Cerebellar cortex (tissue), 1 donor: ENCODE data around the gene HRAS.
A peak's percentile ranks its signal among the peaks of the same experiment; 100 is the strongest.

Experiments used
- DNase-seq: peaks from one replicate; pipeline ENCODE4 v3.0.0-alpha.2; 2015; ENCODE audit warnings: low spot score

HRAS gene

DNA sequence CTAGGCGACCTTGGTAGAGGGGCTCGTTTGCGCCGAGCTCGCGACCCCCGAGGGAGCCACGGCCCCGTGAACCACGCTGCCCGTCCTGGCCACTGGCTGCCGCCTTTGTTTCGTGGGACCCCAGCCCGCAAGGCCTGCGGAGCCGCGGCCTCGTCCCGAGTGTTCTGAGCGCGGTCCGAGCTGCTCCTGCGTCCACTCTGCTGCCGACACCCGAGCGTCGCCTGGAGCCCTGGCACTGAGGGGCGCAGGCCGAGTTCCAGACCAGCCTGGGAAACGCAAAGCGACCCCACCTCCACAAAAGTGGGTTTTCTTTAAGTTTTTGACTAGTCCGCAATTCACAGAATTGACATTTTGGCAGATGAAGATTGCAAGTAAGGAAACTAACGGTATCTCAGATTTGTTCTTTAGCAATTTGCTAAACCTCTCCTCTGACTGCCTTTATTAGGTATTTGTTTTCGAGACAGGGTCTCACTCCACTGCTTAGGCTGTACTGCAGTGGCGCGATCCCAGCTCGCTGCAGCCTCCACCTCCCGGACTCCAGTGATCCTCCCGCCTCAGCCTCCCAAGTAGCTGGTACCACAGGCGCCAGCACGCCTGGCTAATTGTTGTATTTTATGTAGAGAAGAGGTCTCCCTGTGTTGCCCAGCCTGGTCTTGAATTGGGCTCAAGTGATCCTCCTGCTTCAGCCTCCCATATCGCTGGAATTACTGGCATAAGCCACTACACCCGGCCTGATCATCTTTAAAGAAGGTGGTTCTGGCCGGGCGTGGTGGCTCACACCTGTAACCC is 27.5 kb downstream of the HRAS start:
- DNase-seq: no peak

DNA sequence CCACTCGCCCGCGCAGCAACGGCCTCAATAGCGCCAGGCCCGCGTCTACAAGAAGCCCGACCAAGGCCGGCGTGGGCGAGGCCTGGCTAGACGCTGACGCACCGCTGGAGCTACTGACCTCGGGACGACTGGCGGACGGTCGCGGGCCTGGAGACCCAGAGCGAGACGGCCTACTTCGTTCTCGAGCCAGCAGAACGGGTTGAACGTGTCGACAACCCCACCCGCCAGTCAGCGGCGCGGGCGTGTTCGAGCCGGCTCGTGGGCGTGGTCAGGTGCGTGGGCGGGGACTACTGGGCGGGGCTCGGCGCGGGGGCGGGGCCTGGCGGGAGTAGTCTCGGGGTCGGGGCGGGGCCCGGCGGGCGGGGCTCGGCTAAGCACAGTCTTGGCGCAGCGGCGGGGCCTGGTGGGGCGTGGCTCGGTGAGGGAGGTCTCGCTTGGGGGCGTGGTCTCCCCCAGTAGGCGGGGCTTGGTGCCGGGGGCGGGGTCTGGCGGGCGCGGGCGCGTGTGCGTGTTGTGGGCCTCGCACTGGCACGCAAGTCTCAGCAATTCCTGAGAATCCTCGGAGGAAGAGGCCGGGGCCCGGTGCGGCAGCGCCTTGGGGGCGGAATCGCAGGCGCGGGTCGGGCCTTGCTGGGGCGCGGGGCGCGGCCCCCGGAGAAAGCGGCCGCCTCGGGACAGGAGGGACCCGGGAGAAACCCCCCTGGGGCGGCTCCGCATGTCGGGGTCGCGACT is 28.2 kb downstream of the HRAS start, which contains the start of gene RNH1:
RNH1 (minus strand) TSS at position 248 of the 732 bp plus-strand sequence. CDS start 5,080 bp downstream, outside the sequence.
- peak; percentile 88 for DNase-seq

DNA sequence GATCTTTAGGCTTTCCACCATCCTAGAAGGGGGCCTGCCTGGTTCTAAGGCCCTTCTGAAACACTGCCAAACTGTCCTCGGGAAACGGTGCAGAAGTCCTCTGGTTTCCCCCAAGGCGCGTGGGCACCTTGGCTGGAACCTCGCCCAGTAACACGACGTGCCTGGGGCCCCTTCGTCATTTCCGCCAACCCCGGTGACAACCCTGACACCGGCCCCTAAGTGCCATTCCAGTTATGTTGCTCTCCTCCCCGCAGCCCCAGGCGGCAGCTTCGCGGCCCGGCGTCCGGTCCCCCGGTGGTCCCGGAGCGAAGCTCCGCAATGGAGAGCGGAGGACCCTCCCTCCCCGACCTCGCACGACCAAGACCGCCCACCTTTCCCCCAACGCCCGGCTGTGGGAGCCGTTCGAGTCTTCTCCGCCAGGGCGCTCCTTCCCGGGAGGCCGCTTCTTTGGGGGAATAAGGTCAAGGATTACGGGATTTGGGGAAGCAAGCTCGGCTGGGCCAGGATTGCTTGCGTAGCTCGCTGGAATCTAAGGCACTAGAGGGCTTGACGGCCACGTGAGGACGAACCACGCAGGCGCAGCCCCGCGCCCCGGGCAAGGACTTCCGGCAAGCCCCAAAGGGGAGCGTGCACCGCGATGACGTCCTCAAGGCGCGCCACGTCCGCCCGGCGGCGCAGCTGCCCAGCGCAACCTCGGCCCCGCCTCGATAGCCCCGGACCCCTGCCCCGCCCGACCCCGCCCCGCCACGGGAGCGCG is 29.0 kb downstream of the HRAS start:
- DNase-seq: peak; percentile 95

DNA sequence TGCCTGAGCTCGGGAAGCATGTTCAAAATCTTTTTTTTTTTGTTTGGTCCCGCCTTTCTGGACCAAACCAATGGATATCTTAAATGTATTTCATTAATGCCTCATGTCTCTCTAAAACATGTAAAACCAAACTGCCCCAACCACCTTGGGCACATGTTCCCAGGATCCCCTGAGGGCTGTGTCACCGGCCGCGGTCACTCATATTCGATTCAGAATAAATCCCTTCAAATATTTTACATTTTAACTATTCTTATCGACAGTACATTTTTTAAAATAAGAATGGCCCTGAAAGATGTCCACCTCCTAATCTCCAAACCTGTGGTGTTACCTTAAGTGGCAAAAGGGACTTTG is 30.4 kb downstream of the HRAS start:
- DNase-seq: no peak

DNA sequence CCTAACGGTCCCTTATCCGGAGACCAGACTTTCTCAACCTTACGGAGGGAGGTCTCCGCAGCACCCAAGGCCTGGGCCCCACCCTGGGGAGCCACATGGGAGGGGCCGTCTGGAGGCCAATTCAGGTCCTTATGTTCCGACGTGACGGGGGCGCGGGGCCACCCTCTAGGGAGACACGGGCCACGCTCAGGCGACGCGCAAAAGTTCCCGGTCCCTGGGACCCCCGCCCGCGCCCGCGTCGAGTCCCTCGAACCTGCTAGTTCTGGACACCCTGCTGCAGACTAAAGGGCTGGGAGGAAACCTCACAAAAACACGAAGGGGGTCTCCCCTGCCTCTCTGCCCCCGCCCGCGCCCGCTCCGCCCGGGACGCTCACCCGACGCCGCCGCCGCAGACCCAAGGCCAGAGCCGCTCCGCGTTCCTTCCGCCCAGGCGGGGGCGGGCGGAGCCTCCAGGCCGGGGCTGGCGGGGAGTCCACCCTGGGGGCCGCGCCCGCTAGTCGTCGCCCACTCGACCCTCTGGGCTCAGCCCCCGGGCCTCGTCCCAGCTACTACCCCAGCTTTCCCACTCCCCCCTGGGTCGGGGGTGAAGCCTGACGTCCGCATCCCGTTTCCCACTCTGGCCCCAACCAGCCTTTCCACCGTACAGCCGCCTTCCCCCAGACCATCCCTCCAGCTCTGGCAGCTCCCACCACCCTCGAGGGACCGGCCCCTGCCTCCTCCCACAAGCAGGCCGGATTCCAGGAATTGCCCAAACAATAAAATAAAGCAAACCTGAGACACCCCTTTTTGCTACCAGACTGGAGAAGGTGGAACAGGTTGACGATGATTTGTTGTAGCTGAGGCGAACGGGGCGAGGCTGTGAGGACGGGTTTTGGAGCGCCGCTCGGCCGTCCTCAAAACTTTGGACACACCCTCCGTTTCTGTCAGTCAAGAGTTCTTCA is 31.1 kb downstream of the HRAS start:
- DNase-seq: no peak

DNA sequence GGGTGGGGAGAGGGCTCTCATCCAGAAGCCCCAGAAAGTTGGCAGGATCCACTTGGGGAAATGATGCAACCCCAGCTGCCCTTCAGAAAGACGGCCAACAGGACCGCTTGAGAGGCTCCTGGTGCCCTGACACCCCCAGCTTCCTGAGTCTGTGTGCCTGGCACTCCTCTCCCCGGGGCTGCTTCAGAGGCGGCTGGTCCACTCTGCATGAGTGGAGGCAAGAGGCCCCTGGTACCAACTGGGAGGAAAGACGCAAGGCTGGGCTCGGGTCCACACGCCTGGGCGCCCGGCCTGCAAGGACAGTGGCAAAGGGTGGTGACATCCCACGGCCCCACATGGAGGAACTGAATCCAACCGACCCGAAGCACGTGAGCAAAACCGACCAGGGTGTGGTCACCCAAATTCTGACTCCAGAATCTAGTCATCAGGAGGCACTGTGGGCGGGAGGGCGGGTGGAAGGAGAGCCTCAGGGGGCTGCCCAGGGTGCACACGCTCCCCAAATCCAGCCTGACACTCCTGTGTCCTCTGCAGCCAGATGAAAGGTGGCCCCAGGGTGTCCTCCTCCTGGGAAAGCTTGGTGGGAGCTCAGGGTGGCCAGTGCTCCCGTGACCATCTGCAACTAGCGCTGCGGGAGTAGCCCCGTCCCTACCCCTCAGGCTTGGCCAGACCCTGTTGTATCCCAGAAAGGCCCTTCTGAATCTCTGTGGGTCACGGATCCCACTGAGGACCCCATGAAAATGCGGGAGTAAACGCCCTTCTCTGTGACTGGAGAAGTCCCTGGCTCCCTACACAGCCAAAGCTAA is 32.0 kb downstream of the HRAS start:
- DNase-seq: no peak

DNA sequence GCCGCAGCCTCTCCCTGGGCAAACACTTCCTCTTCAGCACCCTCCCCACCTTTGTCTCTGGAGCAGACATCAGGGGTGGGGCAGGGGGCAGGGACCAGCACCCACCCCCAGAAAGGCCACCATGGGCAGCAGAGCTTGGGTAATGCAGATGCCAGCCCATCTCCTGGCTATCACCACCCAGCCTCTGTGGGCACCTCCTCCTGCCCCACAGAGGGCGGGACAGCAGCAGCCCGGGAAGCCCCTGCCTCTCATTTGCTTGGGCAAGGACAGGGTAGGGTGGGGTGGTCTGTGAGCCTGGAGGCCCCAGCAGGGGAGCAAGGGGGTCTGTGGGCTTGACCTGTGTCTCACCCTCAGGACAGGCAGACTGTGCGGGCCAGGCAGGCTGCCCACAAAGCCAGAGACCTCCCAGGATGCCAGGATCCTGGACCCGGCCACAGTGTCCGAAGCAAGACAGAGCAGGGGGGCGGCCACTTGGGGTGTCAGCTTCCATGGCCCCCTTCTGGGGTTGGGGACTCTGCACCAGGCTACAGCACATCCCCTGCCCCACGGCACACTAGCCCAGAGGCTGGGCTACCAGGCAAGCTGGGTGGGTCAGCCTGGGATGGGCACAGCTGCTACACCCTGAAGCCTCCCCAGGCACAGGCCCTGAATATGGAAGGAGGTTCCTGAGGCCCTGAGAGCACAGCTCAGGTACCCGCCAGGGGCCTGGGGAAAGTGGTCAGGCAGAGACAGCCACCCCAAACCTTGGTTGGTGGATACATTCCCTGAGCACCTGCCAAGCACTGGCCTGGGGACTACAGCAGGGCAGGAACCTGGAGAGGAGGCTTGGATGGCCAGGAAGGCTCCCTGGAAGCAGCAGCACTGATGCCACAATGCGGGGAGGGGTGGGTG is 32.8 kb downstream of the HRAS start:
- DNase-seq: no peak

DNA sequence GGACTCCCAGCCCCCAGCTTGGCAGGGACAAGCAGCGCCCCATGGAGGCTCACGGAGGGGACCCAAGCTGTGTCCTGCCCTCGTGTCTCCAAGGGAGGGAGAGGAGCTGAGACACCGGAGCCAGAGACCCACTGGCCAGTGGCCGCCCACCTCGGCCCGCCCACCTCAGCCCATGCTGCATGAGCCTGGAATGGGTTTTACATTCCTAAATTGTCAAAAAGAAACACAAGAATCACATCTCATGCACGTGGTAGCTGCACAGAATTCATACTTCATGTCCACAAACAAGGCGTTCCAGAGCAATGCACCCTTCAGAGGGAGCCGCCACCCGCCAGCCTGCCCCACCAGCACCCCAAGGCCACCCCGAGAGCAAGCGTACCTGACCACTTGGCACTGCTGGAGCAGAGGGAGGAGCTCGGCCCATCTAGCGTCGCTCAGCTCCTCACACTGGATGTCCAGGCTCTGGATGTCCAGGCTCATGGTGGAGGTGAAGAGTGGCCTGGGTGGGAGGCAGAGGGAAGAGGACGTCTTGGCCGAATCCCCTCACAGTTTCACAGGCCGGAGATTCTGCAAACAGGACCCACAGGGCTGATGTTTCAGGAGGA is 33.6 kb downstream of the HRAS start:
- no peak for DNase-seq

DNA sequence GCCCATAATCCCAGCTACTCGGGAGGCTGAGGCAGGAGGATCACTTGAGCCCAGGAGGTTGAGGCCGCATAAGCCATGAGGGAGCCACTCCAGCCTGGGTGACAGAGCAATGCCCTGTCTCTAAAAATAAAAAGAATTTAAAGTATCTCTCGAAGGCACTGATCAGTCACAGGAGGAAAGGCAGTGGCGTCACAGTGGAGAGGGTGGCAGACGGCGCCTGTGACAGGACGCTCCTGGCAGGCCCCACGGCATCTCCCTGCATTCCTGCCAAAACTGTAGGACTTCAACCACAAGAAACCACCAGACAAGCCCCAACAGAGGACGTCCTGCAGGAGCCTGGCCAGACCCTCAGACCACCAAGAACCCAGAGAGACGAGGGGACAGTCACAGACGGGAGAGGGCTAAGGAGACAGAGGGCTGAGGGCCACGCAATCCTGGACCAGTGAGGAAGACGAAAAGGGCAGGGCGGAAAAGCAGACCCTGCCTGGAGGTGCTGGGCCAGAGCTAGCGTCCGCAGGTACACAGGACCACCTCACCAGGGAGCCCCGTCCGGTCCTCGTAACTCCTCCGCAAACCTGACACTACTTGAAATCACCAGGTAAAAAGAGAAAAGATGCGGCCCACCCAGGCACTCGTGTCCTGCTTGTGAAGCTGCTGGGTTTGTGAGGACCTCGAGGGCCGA is 34.2 kb downstream of the HRAS start:
- DNase-seq: no peak

DNA sequence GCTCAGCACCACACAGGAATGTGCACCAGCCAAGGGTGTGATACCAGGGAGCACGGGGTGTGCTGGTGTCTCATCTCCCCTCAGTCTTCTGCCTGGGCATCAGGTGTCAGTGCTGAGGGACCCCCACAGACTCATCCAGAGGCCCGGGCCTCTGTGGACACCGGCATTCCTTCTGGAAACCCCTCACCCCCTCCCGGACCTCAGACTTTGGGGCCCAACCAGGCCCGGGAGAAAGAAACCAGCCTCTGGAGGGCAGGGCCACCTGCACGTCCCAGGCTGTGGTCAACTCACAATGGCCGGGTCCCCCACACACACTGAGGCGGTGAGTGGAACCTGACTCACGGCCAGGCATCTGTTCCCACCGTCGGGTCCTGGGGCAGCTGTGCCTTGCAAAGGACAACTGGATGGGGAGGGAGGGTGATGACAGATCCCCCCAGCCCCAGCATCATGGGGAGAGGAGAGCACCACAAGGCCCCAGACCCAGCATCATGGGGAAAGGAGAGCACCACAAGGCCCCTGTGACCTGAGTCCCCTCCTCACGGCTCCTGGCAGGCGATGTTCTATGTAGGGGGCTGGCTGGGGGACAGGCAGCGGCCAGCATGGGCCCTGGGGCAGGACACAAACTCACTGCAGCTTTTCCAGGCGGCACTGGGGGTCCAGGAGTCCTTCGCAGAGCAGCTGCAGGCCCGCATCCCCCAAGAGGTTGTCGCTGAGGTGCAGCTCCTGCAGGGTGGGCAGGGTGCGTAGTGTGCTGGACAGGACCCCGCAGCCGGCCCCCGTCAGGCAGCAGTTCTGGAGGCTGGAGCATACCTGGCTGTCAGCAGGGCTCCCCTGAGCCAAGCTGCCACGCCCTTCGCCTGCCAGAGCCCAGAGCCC is 35.9 kb downstream of the HRAS start:
- no peak for DNase-seq

DNA sequence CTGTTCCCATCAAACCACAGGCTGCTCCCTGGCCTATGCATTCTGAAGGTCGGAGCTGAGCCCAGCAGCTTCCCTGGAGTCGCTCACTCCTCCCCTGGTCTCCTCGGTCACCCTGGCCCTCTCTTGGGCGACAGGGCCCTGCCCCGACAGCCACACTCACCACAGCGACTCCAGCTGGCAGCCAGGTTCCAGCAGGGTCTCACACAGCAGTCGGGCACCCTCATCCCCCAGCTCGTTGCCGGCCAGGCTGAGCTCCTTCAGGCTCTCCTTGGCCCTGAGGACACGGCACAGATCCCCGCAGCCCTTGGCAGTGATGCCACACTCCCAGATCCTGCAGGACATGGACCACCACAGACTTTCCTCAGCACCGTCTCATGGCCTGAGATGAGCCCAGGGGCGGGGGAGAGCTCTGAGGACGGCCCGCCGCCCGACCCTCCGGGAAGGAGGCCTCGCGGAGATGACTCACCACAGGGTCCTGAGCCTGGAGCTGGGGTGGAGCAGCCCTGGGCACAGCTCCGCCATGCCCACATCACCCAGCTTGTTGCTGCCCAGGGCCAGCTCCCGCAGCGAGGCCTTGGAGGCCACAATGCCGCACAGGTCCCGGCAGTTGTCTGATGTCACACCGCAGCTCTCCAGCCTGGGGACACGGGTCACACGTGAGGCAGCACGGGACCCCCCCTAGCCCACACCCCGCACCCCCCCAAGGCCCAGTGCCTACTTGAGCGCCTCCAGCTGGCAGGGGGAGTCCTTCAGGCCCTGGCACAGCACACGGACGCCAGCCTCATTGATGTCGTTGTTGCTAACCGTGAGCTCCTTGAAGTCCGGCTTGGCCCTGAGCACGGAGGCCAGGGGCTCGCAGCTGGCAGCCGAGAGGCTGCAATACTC is 36.8 kb downstream of the HRAS start:
- no peak for DNase-seq

DNA sequence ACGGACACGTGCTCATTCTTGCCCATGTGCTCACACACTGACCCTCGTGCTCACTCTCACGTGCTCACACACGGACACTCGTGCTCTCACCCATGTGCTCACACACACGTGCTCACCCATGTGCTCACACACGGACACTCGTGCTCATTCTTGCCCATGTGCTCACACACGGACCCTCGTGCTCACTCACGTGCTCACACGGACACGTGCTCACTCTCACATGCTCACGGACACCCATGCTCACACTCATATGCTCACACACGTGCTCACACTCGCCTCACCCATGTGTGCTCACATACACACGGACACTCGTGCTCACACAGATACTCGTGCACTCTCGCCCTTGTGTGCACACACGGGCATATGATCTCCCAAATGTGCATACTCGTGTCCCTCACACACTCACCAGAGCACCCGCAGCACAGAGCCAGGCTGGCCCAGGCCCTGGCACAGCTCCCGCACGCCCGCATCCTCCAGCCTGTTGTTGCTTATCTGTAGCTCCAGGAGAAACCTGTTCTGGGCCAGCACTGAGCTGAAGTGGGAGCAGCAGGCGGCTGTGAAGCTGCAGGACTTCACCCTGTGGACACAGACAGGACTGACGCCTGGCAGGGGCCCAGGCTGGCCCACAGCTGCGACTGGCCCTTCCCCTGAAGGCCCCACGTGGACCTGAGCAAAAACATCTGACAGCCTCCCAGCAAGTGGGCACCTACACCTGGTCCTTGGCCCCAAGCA is 37.6 kb downstream of the HRAS start:
- no peak for DNase-seq

DNA sequence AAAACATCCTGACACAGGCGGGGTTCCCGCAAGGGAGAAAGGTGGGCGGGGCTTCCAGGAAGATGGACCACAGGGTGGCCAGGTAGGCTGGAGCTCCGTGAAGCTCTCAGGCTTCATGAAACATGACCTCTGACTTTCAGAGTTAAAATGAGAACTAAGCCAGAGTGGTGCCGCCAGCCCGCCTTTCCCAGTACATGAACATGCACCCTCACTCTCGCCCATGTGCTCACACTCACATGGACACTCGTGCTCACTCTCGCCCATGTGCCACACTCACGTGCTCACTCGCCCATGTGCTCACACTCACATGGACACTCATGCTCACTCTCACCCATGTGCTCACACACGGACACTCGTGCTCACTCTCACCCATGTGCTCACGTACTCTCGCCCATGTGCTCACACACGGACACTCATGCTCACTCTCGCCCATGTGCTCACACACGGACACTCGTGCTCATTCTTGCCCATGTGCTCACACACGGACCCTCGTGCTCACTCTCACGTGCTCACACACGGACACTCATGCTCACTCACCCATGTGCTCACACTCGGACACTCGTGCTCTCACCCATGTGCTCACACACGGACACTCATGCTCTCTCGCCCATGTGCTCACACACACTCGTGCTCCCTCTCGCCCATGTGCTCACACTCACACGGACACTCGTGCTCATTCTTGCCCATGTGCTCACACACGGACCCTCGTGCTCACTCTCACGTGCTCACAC is 38.4 kb downstream of the HRAS start:
- no peak for DNase-seq

DNA sequence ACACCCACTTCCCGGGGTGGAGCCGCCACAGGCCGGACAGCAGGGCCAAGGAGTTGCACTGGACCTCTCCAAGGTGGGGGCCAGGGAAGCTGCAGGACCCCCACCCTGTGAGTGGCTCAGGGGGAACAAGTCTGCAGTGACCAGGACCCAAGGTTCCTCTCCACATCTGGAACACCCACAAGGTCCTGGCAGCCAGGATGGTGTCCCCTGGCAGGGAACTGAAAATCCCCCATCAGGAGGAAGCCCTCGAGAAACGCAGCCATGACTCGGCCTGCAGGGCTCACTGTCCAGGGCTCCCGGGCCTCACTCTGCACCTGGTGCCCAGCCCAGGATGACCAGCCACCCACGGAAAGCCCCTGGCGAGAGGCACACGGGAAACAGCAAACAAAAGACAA is 39.8 kb downstream of the HRAS start:
- no peak for DNase-seq
